HG02610 (cell line): ENCODE results near the gene FBXL16.

Source experiments
- ATAC-seq: cut with Tn5 transposase; IDR thresholded peaks from one replicate; pipeline ENCODE4 v1.9.1; 2021; ENCODE audit warnings: mild to moderate bottlenecking, moderate library complexity; ENCODE audit not compliant: unreplicated experiment

Gene FBXL16

DNA sequence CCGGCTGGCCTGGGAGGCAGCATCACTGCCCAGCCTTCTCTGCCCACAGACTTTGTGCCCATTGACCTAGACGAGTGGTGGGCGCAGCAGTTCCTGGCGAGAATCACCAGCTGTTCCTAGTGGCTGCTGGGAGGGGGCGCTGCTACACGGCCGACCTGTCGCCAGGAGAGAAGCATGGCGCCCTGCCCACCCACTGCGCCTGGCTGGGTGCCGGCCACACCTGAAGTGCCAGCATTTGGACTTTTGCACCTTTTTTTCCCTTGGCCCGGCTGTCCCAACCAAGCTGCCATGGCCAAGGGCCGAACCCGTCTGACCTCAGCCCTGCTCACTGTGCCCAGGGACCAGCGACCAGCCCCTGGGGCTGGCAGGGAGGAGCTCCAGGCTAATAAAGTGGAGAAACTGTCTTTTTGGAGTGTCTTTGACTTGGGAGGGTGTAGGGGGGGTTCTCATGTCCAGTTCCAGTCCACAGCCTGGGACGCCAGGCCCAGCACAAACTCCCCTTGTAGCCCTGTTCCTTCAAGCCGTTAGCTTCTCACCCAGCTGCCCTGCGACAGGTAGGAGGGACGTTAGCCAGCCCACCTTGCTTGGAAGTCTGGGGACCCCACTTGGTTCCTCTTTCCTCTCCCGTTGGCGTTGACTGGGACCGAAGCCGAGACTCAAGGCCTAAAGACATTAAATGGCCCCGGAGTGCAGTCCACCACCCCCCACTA is 57.4 kb downstream of the FBXL16 start:
- ATAC-seq = no peak

- ATAC-seq = no peak
Measured at GRCh38 chr16:647173-647902, 58.3 kb downstream of the FBXL16 start.

GRCh38 chr16:646679-647172 is 58.9 kb downstream of the FBXL16 start:
- ATAC-seq = no peak

GRCh38 chr16:645852-646678 is 59.5 kb downstream of the FBXL16 start:
- ATAC-seq = no peak

DNA sequence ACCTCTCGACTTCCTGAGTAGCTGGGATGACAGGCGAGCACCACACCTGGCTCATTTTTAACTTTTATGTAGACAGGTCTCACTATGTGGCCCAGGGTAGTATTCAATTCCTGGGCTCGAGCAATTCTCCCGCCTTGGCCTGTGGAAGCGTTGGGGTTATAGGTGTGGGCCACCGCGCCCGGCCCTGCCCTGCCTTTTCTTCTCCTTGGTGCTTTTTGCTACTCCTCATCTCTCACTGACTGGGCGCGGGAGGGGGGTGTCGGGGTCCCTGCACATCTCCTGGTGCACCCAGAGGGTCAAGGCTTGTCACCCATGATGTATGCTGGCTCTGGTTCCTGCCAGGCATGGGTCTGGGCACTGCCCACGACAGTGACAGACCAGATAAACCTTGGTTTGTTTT is 61.0 kb downstream of the FBXL16 start:
- no peak for ATAC-seq

- no peak for ATAC-seq
Measured at GRCh38 chr16:643050-643368, 62.6 kb downstream of the FBXL16 start.
